ENCODE results near the gene OSBPL2.

The OSBPL2 gene

GRCh38 chr20:62222972-62223371, 15.3 kb upstream of the OSBPL2 start:
- no peak for DNase-seq

GRCh38 chr20:62223571-62223970, 14.8 kb upstream of the OSBPL2 start:
- DNase-seq, result no peak

DNA sequence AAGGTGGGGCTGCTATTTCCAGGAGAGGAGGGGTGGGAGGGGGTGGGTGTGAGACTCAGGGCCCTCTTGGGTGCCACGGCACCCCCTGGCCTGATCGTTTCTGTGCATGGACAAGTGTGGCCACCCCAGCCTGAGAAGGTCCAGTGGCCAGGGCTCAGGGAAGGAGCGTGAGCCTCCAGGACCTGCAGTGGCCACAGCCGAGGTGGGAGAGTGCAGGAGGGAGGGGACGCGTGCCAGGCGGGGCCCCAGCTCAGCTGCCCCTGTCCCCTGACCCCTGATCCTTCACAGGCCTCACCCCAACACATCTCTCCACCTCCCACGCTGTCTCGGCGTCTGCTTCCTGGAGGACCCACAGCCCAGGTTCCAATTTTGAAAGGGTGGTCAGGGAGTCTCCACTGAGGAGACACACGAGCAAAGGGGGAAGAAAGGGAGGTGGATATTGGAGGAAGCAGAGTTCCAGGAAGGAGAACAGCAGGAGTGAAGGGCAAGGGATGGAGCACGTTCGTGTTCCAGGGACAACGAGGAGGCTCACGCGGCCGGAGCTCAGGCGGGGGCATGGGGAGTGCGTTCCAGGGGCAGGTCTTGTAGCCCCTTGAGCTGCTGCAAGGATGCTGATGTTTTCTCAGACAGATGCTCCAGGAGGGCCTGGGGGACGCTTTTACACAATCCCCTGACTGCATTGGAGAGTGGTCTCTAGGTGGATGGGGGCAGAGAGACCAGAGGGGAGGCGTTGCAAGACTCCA, 14.0 kb upstream of the OSBPL2 start:
- DNase-seq, result no peak

GRCh38 chr20:62225026-62225425, 13.3 kb upstream of the OSBPL2 start:
- DNase-seq, result no peak

GRCh38 chr20:62225820-62226635, 12.3 kb upstream of the OSBPL2 start:
- DNase-seq, result no peak

- DNase-seq, result no peak
These were observed 11.4 kb upstream of the OSBPL2 start for GRCh38 chr20:62226707-62227590.

GRCh38 chr20:62227591-62227976, 10.7 kb upstream of the OSBPL2 start:
- DNase-seq, result no peak

- DNase-seq, result no peak
These were observed 10.1 kb upstream of the OSBPL2 start for GRCh38 chr20:62227977-62228958.

GRCh38 chr20:62228982-62229545, 9.3 kb upstream of the OSBPL2 start:
- DNase-seq, result no peak

GRCh38 chr20:62229667-62230066, 8.7 kb upstream of the OSBPL2 start:
- no peak for DNase-seq

- no peak for DNase-seq
These were observed 8.0 kb upstream of the OSBPL2 start for GRCh38 chr20:62230276-62230675.

DNA sequence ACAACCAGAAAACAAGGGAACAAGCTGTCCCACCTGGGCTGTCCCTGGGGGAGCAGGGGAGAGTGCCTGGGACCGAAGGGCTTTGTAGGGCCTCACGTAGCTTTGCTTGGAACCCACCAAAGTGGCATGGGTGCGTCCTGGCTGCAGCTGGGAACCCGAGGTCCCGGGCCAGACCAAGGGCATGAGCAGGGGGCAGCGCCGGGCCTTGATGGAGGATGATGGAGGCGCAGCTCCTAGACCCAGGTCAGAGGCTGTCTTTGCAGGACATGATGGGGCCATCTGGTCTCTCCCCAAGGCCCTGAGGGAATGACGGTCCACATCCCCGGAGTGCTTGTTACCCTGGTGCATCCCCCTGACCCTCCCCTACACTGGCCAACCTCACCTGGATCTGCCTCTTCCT, 7.6 kb upstream of the OSBPL2 start:
- no peak for DNase-seq

- DNase-seq, result no peak
These were observed 7.0 kb upstream of the OSBPL2 start for GRCh38 chr20:62231292-62231691.

DNA sequence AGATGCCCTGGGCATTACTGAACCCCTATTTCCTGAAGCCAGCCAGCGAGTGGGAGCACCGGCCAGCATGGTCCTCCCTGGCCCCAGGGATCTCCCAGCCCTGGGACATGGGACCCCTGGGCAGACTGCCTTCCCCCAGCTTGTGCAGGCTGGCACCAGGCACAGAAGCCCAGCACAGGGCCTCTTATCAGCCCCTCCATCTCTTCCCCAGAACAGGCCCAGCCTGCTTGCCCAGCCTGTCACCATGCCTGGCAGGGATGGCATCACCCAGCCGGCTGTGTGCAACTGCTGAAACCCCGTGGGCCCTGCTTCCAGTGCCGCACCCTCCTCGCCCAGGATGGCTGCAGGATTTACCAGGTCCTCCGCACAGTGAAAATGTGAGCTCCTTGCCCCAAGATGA, 6.1 kb upstream of the OSBPL2 start:
- DNase-seq, result no peak

DNA sequence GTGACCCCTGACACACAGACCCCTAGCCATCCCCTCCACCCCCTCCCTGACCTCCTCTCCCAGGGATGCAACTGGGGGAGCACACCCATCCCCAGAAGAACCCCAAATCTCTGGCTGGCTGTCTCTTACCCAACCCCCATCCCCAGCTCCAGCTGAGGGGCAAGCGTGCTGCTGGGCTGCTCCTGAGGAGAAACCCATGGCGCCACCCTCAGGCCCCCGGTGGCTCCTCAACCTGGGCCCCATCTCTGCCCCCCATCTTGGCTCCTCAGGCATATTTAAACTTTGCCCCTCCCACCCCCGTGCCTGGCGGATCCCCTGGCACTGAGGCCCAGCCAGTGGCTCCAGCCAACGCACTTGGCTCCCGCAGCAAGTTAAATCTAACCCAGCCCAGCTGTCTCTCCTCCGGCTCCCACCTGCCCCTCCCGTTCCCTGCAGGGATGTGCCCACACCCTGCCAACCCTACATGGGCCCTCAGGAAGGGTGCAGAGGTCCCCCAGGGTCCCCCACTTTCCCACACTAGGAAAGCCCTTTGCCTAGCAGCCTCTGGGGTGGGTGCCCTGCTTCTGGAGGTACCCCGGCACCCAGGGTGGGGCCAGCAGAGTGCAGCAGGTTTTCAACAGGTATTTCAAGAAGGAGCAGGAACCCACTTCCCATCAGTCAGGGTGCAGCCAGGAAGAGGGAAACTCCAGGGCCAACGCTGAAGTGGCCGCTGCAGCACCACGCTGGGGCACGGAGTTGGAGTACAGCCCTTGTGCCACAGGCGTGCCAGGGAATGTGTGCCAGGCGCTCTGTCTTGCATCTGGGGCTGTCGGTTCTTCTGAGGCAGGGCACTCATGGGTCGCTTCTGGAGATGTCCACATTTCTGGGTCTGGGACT, 5.3 kb upstream of the OSBPL2 start:
- DNase-seq, result no peak

DNA sequence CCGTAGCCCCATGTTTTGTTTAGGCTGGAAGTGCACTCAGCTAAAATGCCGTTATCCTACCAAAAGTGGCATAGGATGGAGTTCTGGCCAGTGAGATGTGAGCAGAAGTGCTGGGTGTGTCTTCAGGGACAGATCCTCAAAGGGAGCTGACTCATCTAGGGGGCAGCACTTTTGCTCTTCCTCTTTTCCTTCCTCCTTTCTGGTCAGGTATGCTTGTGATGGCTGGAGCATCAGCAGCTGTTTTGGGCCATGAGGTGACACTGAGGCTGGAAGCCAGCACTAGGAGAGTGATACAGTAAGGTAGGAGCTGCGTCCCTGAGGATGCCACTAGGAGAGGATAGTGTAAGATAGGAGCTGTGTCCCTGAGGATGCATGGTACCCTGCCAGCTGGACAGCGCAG, 4.6 kb upstream of the OSBPL2 start:
- no peak for DNase-seq

- no peak for DNase-seq
These were observed 4.0 kb upstream of the OSBPL2 start for GRCh38 chr20:62234339-62234738.

DNA sequence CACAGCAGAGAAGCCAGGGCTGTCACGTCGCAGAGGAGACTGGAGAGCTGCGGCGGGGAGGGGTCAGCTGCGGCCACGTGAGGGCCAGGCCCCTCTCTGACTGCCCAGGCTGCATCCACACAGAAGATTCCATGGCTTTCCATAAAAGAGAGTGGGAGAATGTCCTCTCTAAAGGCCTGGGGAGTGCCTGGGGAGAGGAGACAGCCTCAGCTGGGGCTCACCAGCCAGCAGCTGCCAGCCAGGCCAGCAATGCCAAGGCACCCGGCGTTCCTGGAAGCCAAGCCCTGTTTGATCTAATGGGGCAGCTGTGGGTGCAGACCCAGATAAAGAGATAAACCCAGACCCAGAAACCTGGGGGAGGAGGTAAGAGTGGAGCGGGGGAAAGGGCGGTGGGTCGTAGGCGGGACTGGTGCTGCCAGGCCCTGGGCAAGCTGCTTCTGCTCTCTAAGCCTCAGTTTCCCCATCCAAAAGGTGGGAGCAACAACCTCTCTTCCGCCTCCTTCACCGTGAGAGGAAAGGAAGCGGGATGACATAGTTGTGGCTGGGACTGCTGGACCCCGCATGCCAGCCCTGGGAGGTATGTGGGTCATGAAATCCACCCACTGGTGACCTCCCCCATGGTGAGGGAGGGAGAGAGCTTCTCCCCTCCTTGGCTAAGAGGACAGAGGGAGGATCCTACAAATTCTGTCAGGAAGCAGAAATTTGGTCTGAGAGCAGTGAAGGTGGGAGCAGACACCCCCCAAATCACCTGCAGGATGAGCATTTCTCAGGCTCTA, 3.1 kb upstream of the OSBPL2 start:
- no peak for DNase-seq

DNA sequence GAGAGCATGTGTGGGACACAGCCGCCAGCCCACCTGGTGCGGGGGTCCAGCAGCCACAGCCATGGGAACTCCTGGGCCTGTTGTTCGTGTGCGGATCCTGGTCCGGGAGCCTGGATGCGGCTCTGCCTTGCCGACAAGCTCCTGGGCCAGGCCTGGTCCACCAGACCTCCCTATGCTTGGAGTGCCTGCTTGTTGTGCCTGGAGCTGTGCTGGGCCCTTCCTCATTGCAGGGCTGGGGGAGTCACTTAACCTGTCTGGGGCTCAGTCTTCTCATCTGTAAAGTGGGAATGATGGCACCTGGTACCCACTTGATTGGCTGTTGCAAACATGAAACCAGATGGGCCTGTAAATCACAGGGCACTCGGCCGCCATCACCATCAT, 2.6 kb upstream of the OSBPL2 start:
- no peak for DNase-seq

DNA sequence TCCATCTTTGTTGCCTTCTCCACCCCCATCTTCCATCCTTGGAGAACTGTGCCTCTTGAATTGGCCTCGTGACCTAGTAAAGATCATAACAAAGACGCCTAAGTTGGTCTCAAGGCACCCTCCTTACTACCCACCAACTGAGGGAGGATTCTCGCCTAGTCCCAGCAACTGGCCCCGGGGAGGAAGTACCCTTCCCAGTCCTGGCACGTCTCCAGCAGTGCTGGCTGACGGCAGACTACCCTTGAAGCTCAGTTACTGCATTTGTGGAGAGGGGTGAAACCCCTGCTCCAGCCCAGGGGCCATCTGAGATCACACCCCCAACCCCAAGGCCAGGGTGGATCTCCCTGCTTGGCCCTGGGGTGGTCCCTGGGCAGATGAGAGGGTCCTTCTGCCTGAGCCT, 2.1 kb upstream of the OSBPL2 start:
- DNase-seq, result no peak
